Stimulated activated CD8-positive, alpha-beta memory T cell treated with anti-CD3 and anti-CD28 coated beads, Interleukin-15, amount 100 ng/mL, for 48 hours (primary cell): ENCODE results near the gene PSMB2.
A peak's percentile ranks its signal among the peaks of the same experiment; 100 is the strongest.
"Not testable (repeated sequence)": the region's sequence is repeated elsewhere in the genome, so short reads cannot be mapped to it uniquely, and the experiment has no call there.

Experiments
- DNase-seq, 2 donors: peaks; one replicate each; pipeline ENCODE4 v3.0.0-alpha.2; 2020; ENCODE audit warnings: low read depth in 2 of 2

Gene PSMB2

DNA sequence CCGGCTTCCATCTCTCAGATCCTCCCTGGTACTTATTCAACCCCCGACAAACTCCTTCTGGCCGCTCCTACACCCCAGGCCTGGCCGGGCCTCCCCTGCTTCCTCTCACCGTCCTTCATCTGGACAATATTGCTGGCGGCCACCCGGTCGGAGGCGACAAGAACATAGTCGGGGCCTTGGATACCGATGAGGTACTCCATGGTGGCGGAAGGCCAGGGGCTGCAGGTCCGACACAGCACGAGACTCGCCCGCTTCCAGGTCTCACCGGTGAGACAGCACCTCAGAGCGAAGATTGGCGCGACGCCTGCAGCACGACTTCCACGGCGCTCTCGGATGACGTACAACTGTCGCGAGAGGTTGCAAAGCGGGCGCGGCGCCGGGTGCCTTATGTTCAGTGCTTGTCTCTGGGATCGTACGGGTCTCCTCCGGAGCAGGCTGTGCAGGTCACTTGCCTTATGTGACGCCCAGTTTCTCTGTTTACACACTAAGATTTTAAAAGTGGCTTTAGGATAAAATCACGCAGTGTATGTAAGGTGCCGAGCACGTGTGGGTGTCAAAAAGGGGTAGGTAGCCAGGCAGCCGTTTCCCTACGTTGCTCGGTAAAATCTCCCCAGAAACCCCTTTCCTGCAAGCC, at the start of gene PSMB2:
TSS of gene PSMB2 (minus strand) at position 294 of the 634 bp plus-strand sequence. CDS start at position 200, 94 bp downstream.
- peak; percentile 92 to 94 for DNase-seq

- no peak for DNase-seq
Measured at GRCh38 chr1:35691080-35691479, 49.8 kb upstream of the PSMB2 start.

- DNase-seq, result not testable (repeated sequence)
Measured at GRCh38 chr1:35690103-35690502, 48.8 kb upstream of the PSMB2 start.

DNA sequence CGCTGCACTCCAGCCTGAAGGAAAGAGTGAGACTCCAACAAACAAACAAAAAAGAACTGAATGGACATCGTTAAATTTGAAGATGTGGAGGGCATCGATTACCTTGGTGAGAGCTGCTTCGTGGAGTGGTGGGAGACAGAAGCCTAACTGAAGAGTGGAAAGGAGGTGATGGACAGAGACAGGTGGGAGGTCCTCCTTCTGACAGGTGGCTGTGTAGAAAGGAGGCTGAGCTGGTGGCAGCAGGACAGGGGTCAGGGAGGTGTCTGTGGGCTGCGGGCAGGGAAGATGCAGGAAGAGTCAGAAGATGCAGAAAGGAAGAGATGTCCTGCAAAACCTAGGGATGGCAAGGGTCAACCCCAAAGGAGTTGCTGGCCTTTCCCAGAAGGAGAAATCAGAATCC, 46.8 kb upstream of the PSMB2 start:
- DNase-seq, result no peak

DNA sequence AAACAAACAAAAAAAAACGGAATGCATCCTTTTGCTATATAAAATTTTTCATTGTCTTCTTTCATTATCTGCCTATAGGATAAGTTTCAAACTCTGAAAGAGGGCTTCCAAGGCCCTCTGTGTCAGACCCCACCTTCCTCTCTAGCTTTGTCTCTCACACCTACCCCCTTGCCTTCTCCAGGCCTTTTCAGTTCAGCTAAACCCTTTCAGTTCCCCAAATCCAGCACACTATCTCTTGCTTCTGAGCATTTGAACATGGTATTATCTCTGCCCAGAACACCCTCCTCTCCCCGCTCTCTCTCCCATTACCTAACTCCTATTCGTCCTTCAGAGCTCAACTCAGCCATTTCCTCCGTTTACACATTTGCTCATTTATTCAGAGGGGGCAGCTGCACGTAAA, 41.7 kb upstream of the PSMB2 start:
- DNase-seq, result no peak

DNA sequence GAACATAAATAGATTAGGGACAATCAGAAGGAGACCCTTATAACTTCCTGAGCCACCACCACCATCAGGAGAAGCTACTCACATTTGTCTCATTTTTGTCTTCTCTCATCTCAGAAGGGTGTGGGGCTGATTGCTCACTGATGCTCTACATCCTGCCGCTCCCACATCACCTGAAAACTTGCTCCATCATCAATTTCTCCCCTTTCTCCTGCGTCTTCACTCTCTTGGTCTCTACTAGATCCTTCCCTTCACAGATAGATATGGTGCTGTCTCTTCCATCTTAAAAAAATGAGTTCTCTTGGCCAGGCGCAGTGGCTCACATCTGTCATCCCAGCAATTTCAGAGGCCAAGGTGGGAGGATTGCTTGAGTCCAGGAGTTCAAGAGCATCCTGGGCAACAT, 38.9 kb upstream of the PSMB2 start:
- no peak for DNase-seq

DNA sequence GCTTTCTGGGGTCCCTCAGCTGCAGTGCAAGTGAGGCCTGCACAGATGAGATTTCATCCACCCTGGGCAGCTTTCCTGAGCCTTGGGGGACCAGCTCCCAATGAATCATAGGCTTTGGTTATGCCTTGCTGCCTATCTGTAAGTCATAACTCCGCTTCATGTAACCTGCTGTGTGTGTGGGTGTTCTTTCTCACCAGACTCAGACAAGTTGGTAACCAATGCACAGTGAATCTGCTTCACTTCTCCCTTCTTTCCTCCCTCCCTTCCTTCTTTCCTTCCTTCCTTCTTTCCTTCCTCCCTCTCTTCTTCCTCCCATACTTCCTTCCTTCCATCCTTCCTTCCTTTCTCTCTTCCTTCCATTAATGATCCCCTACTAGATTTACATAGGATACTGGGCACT, 34.4 kb upstream of the PSMB2 start:
- DNase-seq, result no peak

GRCh38 chr1:35674111-35674510, 32.8 kb upstream of the PSMB2 start:
- DNase-seq, result no peak

DNA sequence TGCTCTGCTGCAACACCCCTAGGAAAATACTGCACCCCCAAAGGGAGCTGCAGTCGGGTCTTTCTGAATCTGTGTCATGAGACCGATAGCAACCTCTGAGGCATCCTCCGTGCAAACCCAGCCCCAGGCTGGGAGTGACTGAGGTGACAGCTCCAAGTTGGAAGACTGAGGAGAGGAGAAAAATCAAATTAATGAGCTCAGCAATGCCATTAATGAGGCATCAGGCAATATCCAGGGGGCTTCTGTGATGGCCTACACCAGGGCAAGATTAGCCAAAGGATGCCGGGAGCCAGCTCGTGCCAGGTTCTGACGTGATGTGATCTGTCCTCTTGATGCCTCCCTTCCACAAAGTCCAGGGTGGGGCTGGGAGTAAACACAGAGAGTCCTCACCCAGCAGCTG, 30.8 kb upstream of the PSMB2 start:
- no peak for DNase-seq

GRCh38 chr1:35668506-35668905, 27.2 kb upstream of the PSMB2 start:
- no peak for DNase-seq

GRCh38 chr1:35666916-35667315, 25.6 kb upstream of the PSMB2 start:
- DNase-seq, result no peak

GRCh38 chr1:35666216-35666615, 24.9 kb upstream of the PSMB2 start:
- DNase-seq, result no peak

- DNase-seq, result no peak
Measured at GRCh38 chr1:35663434-35663833, 22.1 kb upstream of the PSMB2 start.

- no peak for DNase-seq
Measured at GRCh38 chr1:35661474-35661795, 20.1 kb upstream of the PSMB2 start.

DNA sequence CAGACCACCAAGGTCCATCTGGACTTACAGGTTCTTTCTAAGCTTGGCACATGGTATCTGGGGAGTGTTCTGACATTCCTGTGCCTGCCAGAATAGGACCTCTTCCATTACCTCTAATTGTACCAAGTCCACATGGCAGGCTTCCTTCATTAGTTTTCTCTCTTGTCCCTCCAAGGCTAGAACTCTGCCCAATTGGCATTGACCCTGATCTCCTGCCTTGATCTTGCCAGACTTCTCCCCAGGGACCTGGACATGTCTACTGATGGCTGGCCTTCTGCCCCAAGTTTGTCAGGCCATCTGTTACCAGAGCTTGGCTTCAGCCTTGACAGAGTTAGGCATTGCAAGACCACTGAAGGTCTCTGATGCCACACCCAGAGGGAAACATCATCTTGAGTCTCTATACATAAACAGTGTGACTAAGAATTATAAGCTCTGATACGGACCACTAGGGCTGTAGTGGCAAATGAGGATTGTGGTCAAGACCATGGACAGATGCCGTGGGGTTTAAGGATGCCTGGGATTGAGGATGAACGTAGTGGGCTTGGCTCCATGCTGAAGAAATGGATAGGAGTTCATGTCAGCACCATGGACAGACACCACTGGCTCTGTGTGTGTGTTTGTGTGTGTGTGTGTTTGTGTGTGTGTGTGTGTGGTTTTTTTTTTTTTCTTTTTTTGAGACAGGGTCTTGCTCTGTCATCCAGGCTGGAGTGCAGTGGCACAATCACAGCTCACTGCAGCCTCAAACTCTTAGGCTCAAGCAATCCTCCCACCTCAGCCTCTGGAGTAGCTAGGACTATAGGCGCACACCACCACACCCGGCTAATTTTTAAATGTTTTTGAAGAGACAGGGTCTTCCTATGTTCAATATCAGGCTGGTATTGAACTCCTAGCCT, 19.5 kb upstream of the PSMB2 start:
- DNase-seq, result no peak

DNA sequence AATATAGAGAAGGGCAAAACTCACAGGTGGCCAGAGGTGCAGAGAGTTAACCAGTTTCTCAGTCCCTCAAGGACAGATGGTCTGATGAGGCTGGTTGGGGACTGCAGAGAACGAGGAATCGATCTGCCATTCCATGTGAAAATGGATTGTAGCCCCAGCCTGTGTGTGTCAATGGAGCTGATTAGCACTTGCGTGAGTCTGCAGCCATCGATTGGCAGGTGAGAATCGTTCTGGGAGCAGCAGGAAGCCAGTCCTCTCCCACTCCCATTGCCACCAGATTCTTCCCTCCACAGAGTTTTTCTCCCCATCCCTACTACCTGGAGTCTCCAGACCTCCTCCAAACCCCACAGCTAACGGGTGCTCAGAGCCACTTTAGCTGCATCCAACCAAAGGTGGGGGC, 18.3 kb upstream of the PSMB2 start:
- no peak for DNase-seq

- DNase-seq, result no peak
Measured at GRCh38 chr1:35657851-35658250, 16.5 kb upstream of the PSMB2 start.

DNA sequence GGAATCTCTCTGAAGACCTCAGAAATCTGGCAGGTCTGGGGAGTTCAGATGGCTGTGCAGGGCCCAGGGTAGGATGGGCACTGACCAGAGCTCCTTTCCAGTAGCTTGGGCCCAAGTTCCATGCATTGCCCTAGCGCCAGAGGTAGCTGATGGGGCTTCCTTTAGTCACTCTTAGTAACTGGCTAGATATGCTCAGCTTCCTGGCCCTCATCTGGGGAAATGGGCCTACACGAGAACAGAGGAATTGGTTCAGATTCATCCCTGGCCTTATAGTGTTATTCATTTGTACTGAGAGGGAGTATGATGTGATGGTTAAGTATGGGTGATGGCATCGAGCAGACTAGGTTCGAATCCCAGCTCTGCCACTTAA, 15.5 kb upstream of the PSMB2 start:
- no peak for DNase-seq

DNA sequence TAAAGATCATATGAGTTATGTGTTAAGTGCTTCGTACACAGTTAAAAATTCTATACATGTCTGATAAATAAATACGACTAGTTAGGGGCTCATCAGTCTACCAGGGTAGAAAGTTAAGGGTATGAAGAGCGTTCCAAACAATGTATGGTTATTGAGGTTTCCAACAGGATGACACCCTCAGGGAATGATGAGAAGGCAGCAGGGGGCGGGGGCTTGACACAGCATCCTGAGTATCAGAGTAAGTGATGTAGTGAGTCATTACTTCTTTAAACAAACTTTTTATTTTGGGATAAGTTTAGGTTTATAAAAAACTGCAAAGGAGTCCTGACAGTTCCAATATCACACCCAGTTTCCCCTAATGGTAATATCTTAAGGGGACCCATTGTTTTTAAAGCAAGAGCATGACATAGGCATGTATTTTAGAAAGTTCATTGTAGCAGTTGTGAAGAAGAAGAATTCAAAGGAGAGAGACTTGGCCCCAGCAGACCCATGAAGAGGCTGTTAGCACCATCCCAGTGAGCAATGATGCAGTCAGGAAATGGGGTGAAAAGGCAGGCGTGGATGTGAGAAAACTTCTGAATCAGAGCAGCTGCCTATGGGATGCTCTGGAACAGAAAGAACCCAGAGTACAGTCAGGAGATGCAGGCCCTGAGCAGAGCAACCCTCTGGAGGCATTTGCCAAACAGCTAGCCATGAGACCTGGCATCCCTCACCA, 15.0 kb upstream of the PSMB2 start:
- DNase-seq, result no peak

- DNase-seq, result no peak
Measured at GRCh38 chr1:35655196-35655595, 13.9 kb upstream of the PSMB2 start.

DNA sequence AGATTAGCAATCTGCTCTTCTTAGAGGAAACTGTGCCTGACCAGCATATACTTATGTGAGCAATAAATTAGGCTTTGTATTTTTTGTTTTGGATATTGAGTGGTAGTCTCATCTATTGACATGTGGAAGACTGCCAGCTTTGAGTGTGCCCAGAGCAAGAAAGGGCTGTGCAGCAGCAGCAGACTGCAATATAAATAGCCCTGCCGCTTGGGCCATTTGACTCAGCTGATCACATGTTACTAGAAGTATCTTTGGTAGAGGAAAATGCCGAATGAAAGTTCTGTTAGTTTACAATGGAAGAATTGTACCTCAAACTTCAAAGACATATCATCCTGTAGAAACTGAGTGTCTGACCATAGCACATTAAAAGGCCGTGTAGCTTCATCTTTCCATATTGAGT, 9.1 kb upstream of the PSMB2 start:
- DNase-seq, result no peak

DNA sequence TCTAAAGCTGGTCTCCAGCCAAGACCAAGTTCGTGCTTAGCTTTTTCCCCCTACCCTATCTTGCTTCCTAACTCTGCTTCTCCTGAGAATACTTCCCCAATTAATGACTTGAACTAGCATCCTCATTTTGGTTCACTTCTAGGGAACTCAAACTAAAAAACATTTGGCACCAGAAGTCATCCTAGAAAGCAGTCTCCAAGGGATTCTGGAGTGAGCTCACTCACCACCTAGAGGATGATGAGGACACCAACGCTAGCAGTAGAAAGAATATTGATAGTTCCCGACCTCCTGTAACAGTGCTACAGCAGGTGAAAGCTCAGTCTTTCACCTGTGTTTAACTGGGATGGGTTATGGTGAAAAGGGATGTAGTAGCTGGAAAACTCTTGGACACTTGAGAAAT, 4.7 kb upstream of the PSMB2 start:
- no peak for DNase-seq

DNA sequence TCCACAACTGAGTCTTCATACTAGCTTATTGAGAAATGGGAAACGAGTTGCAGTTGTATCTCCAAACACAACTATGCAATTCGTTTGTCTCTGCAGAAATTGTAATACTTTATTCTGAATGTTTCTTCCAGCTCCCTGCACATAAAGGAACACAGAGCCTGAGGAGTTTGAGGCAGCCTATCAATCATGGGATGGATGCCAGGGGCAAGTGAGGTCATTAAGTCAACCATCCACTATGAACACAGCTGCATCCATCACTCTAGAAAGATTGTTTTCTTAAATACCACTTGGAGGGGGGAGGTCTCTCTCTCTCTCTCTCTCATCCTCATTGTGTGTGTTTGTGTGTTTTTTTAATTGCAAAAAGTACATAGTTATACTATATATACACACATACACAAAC, 2.9 kb upstream of the PSMB2 start:
- no peak for DNase-seq
